COR-L47 (cell line): Measurements from ENCODE around the gene VTI1B.
A peak's percentile ranks its signal among the peaks of the same experiment; 100 is the strongest.
"Not testable (repeated sequence)": the region's sequence is repeated elsewhere in the genome, so short reads cannot be mapped to it uniquely, and the experiment has no call there.

Source experiments
- DNase-seq: peaks from one replicate; lab custom pipeline; 2025; lab: John Stamatoyannopoulos, UW

Gene VTI1B

GRCh38 chr14:67674480-67675218, at the start of gene VTI1B:
Gene VTI1B (minus strand): TSS chr14:67674632. CDS start chr14:67674489, 143 bp downstream.
- peak; percentile 71 for DNase-seq

GRCh38 chr14:67722293-67722692, 47.9 kb upstream of the VTI1B start:
- no peak for DNase-seq

GRCh38 chr14:67721875-67722274, 47.4 kb upstream of the VTI1B start:
- no peak for DNase-seq

- no peak for DNase-seq
These were observed 45.4 kb upstream of the VTI1B start for GRCh38 chr14:67719866-67720265.

- not testable (repeated sequence) for DNase-seq
These were observed 45.0 kb upstream of the VTI1B start for GRCh38 chr14:67719385-67719784.

- DNase-seq, result no peak
These were observed 43.8 kb upstream of the VTI1B start for GRCh38 chr14:67718265-67718664.

GRCh38 chr14:67717048-67717447, 42.6 kb upstream of the VTI1B start:
- no peak for DNase-seq

- DNase-seq, result no peak
These were observed 35.8 kb upstream of the VTI1B start for GRCh38 chr14:67710209-67710608.

GRCh38 chr14:67709796-67710195, 35.4 kb upstream of the VTI1B start:
- DNase-seq, result not testable (repeated sequence)

GRCh38 chr14:67709346-67709745, 34.9 kb upstream of the VTI1B start:
- DNase-seq, result not testable (repeated sequence)

- no peak for DNase-seq
These were observed 30.8 kb upstream of the VTI1B start for GRCh38 chr14:67705211-67705610.

GRCh38 chr14:67704484-67705089, 30.2 kb upstream of the VTI1B start:
- DNase-seq, result peak; percentile 42

- DNase-seq, result no peak
These were observed 29.6 kb upstream of the VTI1B start for GRCh38 chr14:67703997-67704396.

GRCh38 chr14:67701492-67701891, 27.1 kb upstream of the VTI1B start, which contains the start of gene RDH12:
Gene RDH12 (plus strand): TSS chr14:67701886. CDS start chr14:67722643, 20,757 bp downstream.
- DNase-seq, result not testable (repeated sequence)

GRCh38 chr14:67698179-67698578, 23.7 kb upstream of the VTI1B start:
- DNase-seq, result no peak

- no peak for DNase-seq
These were observed 22.6 kb upstream of the VTI1B start for GRCh38 chr14:67697006-67697405.

GRCh38 chr14:67695394-67695949, 21.0 kb upstream of the VTI1B start, which contains the start of gene RDH11:
Gene RDH11 (minus strand): TSS chr14:67695764. CDS start chr14:67695703, 61 bp downstream.
- peak; percentile 83 for DNase-seq

GRCh38 chr14:67694791-67695393, 20.5 kb upstream of the VTI1B start:
- DNase-seq, result peak; percentile 68

GRCh38 chr14:67690011-67690410, 15.6 kb upstream of the VTI1B start:
- no peak for DNase-seq

- DNase-seq, result no peak
These were observed 9.4 kb upstream of the VTI1B start for GRCh38 chr14:67683842-67684241.

- DNase-seq, result no peak
These were observed 6.5 kb upstream of the VTI1B start for GRCh38 chr14:67680941-67681340.

- no peak for DNase-seq
These were observed 5.7 kb upstream of the VTI1B start for GRCh38 chr14:67680121-67680602.
